Hypothalamus (tissue), 51 donors: ENCODE measurements around the gene DCAF4L1.

Experiments used
- DNase-seq, 51 donors: peaks; one replicate each; lab custom pipeline; 2025; lab: John Stamatoyannopoulos, UW

DCAF4L1 gene, protein sequence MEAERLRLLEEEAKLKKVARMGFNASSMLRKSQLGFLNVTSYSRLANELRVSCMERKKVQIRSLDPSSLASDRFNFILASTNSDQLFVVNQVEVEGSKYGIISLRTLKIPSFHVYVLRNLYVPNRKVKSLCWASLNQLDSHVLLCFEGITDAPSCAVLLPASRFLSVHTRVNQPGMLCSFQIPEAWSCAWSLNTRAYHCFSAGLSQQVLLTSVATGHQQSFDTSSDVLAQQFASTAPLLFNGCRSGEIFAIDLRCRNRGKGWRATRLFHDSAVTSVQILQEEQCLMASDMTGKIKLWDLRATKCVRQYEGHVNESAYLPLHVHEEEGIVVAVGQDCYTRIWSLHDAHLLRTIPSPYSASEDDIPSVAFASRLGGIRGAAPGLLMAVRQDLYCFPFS

DNA sequence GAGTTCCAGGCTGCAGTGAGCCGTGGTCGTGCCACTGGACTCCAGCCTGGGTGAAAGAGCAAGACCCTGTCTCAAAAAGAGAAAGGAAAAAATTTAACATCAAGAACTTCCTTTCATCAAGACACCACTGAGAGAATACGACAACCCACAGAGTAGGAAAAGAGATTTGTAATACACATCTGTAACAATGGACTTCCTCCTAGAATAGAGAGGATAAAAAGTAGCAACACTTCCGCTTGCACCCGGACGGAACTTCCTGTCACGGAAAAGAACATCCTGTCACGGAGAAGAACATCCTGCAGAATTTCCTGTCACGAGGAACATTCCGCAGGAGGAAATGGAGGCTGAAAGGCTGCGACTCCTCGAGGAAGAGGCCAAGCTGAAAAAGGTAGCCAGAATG is at the start of gene DCAF4L1:
Gene DCAF4L1, plus strand, starts transcription at position 301 of the 400 bp plus-strand sequence. Its CDS starts 37 bp downstream, at position 338.
- DNase-seq, result no peak

- no peak for DNase-seq
Observed at GRCh38 chr4:41932988-41933387, 48.6 kb upstream of the DCAF4L1 start.

DNA sequence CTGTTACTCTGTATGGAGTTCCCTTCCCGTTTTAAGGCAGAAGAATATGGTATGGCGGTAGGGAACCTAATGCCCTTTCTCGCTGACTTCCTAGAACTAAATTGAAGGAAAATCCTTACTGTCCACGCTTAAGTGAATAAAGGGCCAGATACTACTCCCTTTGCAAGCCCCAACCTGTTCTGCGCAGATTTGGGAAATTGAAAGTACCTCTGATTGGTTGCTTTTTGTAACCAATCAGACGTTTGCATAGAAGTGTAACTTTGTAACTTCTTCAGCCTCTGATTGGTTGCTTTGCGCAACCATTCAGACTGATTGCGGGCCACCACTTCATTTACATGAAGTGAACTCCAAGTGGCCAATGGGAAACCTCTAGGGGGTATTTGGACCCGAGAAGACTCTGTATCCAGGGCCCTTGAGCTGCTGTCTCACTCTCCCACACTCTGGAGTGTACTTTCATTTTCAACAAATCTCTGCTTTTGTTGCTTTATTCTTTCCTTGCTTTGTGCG is 47.5 kb upstream of the DCAF4L1 start:
- DNase-seq, result no peak

- no peak for DNase-seq
Observed at GRCh38 chr4:41934514-41934900, 47.0 kb upstream of the DCAF4L1 start.

DNA sequence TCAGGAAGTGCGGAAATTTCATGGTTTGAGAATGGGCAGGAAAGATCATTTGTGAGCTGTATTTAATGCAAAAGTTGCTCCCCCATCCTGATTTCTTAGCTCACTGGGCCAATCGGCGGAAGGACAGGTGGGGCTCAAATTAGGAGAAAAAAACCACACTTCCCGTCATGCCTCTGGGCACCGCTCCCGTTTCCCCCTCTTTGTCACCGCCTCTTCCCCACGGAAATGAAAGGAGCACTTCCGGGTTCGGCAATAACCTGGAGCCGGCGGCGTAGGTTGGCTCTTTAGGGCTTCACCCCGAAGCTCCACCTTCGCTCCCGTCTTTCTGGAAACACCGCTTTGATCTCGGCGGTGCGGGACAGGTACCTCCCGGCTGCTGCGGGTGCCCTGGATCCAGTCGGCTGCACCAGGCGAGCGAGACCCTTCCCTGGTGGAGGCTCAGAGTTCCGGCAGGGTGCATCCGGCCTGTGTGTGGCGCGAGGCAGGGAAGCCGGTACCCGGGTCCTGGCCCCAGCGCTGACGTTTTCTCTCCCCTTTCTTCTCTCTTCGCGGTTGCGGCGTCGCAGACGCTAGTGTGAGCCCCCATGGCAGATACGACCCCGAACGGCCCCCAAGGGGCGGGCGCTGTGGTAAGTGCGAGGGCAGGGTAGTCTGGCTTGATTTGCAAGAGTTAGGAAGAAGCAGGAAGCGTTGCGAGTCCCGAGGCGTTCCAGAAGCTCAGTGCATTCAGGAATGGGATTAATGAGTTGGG is 46.5 kb upstream of the DCAF4L1 start, which contains the start of gene TMEM33:
Gene TMEM33, plus strand, starts transcription at position 529 of the 751 bp plus-strand sequence. Its CDS starts 56 bp downstream, at position 585.
- peak; percentile 30 to 93 (median 76) for DNase-seq

DNA sequence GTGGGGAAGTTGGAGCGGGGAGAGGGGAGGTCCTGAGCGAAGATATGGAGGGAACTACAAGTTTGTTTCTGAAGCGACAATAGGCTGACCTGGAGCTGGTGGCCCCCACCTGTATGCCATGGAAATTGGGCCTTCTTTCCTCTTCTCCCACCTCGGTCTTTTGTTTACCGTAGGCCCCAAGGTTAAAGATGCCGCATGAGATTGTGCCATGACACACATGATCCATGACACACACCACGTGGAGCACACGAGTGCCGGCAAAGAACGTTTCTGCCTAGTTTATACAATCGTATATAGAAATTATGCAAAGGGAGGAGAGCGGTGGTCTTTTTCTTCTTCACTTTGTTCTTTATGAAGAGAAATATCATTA is 45.9 kb upstream of the DCAF4L1 start:
- DNase-seq, result no peak

GRCh38 chr4:41939016-41939626 is 42.4 kb upstream of the DCAF4L1 start:
- DNase-seq, result no peak

DNA sequence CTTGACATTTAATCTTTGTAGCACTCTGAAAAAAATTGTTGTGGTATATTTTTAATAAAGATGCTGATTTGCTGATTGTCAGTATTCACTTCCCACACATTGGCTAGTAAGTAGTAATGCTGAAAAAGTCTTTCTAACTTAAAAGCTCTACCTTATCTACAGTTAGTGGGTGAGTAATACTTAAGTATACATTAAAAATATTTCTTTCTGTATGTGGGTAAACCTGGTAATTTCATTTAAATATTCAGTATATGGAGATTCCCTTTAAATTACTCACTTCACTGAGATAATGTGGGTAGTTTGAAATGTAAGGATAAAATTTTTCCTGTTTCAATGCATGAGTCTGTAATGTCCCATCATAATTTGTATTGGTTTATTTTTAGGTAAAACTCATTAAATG is 40.7 kb upstream of the DCAF4L1 start:
- DNase-seq, result no peak

- DNase-seq, result no peak
Observed at GRCh38 chr4:41943506-41943905, 38.0 kb upstream of the DCAF4L1 start.

- no peak for DNase-seq
Observed at GRCh38 chr4:41944089-41944488, 37.5 kb upstream of the DCAF4L1 start.

- DNase-seq, result no peak
Observed at GRCh38 chr4:41949531-41949930, 32.0 kb upstream of the DCAF4L1 start.

GRCh38 chr4:41957634-41958033 is 23.9 kb upstream of the DCAF4L1 start:
- no peak for DNase-seq

DNA sequence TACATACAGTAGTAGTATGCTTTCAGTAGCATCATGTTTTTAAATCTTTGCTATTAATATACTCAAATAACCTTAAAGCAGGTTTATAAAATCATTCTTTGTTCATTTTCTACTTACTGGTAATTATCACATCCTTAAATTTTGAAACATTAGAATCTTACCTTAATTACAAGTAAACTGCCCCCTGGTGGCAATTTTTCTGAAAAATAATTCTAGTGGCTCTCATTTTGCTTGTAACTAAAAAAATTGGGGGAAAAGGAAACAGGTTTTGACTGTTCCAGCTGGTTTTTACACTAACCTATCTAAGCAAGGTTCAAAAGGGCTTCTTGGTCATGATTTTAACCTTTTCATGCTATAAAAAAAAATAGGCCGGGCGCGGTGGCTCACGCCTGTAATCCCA is 18.5 kb upstream of the DCAF4L1 start:
- no peak for DNase-seq

DNA sequence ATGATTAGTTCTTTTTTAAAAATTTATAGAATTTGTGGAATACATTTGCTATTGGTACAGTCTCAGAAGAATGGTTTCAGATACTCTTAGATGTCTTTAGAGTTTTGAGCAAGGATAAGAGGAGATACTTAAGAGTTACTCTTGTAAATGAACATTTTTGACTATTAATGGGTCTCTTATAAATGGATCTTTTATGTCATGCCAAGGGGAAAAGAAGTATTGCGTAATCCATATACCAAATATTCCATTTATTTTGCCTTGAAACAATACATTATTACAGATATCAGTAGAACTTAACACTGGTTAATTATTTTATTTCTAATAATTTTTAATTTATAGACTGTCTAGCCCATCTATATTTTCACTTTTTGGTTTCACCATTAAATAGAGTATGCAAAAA is 17.2 kb upstream of the DCAF4L1 start:
- no peak for DNase-seq

- DNase-seq, result no peak
Observed at GRCh38 chr4:41967392-41967791, 14.2 kb upstream of the DCAF4L1 start.

DNA sequence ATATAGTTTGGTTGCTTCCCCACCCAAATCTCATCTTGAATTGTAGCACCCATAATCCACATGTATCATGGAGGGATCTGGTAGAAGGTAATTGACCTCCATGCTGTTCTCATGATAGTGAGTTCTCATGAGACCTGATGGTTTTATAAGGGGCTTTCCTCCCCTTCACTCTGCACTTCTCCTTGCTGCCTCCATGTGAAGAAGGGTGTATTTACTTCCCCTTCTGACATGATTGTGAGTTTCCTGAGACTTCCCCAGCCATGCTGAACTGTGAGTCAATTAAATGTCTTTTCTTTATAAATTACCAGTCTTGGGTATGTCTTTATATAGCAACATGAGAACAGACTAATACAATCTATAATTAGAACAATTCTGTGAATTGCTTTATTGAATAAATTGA is 11.9 kb upstream of the DCAF4L1 start:
- DNase-seq, result no peak

DNA sequence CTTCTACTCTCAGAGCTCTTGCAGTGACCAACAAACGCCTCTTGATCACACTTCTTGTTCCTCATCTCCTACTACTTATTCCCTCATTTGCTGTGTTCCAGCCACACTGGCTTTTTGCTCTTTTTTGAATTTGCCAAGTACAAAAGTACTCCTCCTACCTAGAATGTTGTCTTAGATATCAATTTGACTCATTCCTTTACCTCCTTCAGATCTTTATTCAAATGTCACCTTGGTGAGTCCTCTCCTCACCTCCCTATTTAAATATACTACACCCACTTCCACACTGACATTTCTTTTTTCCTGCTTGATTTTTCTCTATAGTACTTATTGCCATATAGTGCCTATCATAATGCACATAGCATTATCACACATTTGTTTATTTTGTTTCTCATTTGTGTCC is 6.2 kb upstream of the DCAF4L1 start:
- peak in 1 of 51 donors; percentile 9 for DNase-seq

- DNase-seq, result no peak
Observed at GRCh38 chr4:41976775-41977516, 4.6 kb upstream of the DCAF4L1 start.

DNA sequence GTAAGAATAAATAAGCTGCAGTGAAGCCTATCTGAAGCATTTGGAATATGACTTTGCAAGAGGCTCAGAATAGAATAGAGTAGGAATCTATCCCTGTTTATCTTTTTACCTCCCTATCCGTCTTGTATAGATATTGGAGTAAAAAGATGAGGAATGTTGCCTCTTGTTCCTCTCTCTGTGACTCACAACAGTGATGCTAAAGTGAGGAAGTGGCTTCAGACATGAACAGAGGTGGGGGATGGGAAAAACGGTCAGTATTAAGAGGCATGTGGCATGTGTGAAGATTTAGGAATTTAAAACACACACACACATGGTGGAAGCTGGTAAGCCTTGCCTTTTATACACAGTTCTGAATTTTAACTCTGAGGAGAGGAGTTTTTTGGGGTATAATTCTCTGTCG is 3.8 kb upstream of the DCAF4L1 start:
- no peak for DNase-seq

DNA sequence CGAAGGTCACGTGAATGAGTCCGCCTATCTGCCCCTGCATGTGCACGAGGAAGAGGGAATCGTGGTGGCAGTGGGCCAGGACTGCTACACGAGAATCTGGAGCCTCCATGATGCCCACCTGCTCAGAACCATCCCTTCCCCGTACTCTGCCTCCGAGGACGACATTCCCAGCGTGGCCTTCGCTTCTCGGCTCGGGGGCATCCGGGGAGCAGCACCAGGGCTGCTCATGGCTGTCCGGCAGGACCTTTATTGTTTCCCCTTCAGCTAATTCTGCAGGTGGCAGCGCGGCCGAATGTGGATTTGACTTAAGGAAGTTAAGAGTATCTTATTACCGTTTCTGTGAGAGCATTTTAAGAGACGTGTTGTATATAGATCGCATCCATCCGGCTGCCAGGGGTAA is 1.2 kb downstream of the DCAF4L1 start:
- DNase-seq, result no peak

DNA sequence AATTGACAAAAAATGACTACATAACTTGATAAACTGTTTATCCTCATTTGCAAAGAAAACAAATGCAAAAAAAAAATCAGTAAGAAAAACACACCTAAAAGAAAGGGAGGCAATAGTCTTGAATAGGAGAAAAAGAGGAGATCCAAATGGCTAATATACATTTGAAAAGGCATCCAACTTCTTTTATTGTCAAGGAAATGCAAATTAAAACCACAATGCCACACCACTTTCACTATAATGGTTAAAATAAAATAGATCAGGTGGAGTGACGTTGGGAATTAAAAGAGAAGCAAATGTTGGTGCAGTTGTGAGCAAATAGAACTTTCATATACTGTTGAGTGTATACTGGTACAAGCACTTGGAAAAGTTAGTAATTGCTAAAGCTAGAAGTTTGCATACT is 3.6 kb downstream of the DCAF4L1 start:
- DNase-seq, result no peak
